DOHH2 (cell line): Measurements from ENCODE around the gene SLC9A9.

Experiments
- EZH2phosphoT487 ChIP-seq: fragments of 200-600 bp; sonication (generic); IDR thresholded peaks from 2 replicates; pipeline ENCODE4 v1.6.1; 2017; ENCODE audit warnings: borderline replicate concordance, mild to moderate bottlenecking, antibody characterized with exemption, low read length, moderate library complexity, mixed read lengths
- TF ChIP-seq, protein P1 (sequence below): fragments of 200-600 bp; sonication (generic); IDR thresholded peaks from one replicate; pipeline ENCODE4 v1.5.1; 2014; ENCODE audit warnings: antibody characterized with exemption, mild to moderate bottlenecking, low read depth, low read length; ENCODE audit not compliant: poor library complexity, severe bottlenecking

DNA sequence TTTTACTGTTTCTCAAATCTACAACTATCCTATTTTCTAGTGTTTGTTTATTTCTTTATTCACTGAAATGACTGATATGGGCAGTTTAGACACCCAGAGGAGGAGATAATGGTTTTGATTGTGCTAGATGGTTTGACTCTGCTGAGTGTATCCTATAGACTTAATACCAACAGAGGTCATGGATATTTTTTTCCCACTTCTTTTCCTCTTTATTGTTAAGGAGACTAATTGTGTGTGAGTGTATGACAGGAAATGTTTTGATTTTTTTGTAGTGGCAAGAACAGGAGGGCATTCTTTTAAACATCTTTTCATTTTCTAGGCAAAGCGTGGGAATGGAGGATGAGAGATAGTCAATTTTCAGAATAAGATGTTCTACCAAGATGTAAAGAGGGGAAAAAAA lies 505.2 kb downstream of the SLC9A9 start:
- TF ChIP-seq, protein P1, sequence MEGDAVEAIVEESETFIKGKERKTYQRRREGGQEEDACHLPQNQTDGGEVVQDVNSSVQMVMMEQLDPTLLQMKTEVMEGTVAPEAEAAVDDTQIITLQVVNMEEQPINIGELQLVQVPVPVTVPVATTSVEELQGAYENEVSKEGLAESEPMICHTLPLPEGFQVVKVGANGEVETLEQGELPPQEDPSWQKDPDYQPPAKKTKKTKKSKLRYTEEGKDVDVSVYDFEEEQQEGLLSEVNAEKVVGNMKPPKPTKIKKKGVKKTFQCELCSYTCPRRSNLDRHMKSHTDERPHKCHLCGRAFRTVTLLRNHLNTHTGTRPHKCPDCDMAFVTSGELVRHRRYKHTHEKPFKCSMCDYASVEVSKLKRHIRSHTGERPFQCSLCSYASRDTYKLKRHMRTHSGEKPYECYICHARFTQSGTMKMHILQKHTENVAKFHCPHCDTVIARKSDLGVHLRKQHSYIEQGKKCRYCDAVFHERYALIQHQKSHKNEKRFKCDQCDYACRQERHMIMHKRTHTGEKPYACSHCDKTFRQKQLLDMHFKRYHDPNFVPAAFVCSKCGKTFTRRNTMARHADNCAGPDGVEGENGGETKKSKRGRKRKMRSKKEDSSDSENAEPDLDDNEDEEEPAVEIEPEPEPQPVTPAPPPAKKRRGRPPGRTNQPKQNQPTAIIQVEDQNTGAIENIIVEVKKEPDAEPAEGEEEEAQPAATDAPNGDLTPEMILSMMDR, result no peak
- no peak for TF ChIP-seq EZH2phosphoT487
